IPS-20b (cell line): ENCODE data around the gene EYS.

Source experiments
- H3K27ac ChIP-seq: one replicate; pipeline ENCODE4 v1.5.1; 2013; ENCODE audit warnings: low read length
- H3K27me3 ChIP-seq: 2 replicates; pipeline ENCODE4 v1.6.1; 2013; ENCODE audit warnings: mild to moderate bottlenecking, low read length, inconsistent platforms; ENCODE audit not compliant: insufficient read depth
- H3K36me3 ChIP-seq: 2 replicates; pipeline ENCODE4 v1.6.1; 2013; ENCODE audit warnings: low read depth, mild to moderate bottlenecking, inconsistent platforms, low read length, moderate library complexity; ENCODE audit not compliant: insufficient read depth
- H3K4me1 ChIP-seq: 2 replicates; pipeline ENCODE4 v1.6.1; 2013; ENCODE audit warnings: mild to moderate bottlenecking, control low read depth, inconsistent platforms, low read length, moderate library complexity; ENCODE audit not compliant: insufficient read depth
- H3K4me3 ChIP-seq: 2 replicates; pipeline ENCODE4 v1.5.1; 2013; ENCODE audit warnings: mild to moderate bottlenecking, low read length, inconsistent platforms
- H3K9ac ChIP-seq: 2 replicates; pipeline ENCODE4 v1.6.1; 2013; ENCODE audit warnings: low read depth, mild to moderate bottlenecking, inconsistent platforms, low read length, moderate library complexity
- H3K9me3 ChIP-seq: 2 replicates; pipeline ENCODE4 v1.6.1; 2013; ENCODE audit warnings: mild to moderate bottlenecking, low read depth, low read length, inconsistent platforms; ENCODE audit not compliant: insufficient read depth

Gene EYS

GRCh38 chr6:64100702-64101303 lies 1606.2 kb downstream of the EYS start:
- Histone ChIP-seq H3K27me3 (no peaks in the 10 kb centered on the region), H3K4me1 (no peaks in the 10 kb centered on the region), H3K27ac (no peak overlapping the region), H3K9me3 (peaks cover 12% of the 10 kb centered on the region; the same call in 1 of the 2 replicates), H3K36me3 (no peaks in the 10 kb centered on the region), H3K9ac (no peak overlapping the region), H3K4me3 (no peak overlapping the region)

GRCh38 chr6:64090352-64090751 lies 1616.7 kb downstream of the EYS start:
- no peaks in the 10 kb centered on the region for H3K27me3 ChIP-seq
- no peaks in the 10 kb centered on the region for H3K9me3 ChIP-seq
- H3K27ac ChIP-seq = no peak overlapping the region

GRCh38 chr6:64085126-64085525 lies 1621.9 kb downstream of the EYS start:
- Histone ChIP-seq H3K4me3 (no peak overlapping the region), H3K36me3 (no peaks in the 10 kb centered on the region), H3K4me1 (no peaks in the 10 kb centered on the region), H3K27ac (no peak overlapping the region), H3K9me3 (no peaks in the 10 kb centered on the region), H3K9ac (no peak overlapping the region), H3K27me3 (no peaks in the 10 kb centered on the region)

More at GRCh38 chr6:64090352-64090751, 1616.7 kb downstream of the EYS start:
- Histone ChIP-seq H3K9ac (no peak overlapping the region), H3K4me1 (no peaks in the 10 kb centered on the region), H3K36me3 (no peaks in the 10 kb centered on the region), H3K4me3 (no peak overlapping the region)

- Histone ChIP-seq H3K4me3 (no peak overlapping the region), H3K4me1 (no peaks in the 10 kb centered on the region), H3K9me3 (no peaks in the 10 kb centered on the region), H3K9ac (no peak overlapping the region), H3K36me3 (no peaks in the 10 kb centered on the region), H3K27me3 (no peaks in the 10 kb centered on the region), H3K27ac (no peak overlapping the region)
Measured at GRCh38 chr6:64084185-64084663, 1622.8 kb downstream of the EYS start.

- Histone ChIP-seq H3K36me3 (no peaks in the 10 kb centered on the region), H3K4me3 (no peak overlapping the region), H3K9me3 (no peaks in the 10 kb centered on the region), H3K4me1 (no peaks in the 10 kb centered on the region), H3K9ac (no peak overlapping the region), H3K27me3 (no peaks in the 10 kb centered on the region), H3K27ac (no peak overlapping the region)
Measured at GRCh38 chr6:64083261-64083660, 1623.8 kb downstream of the EYS start.

- no peaks in the 10 kb centered on the region for H3K27me3 ChIP-seq
- no peak overlapping the region for H3K4me3 ChIP-seq
- H3K4me1 ChIP-seq = no peaks in the 10 kb centered on the region
- no peaks in the 10 kb centered on the region for H3K9me3 ChIP-seq
- no peak overlapping the region for H3K27ac ChIP-seq
- no peaks in the 10 kb centered on the region for H3K36me3 ChIP-seq
- no peak overlapping the region for H3K9ac ChIP-seq
Measured at GRCh38 chr6:64081453-64081852, 1625.6 kb downstream of the EYS start.

GRCh38 chr6:64074981-64075380 lies 1632.0 kb downstream of the EYS start:
- Histone ChIP-seq H3K4me3 (no peak overlapping the region), H3K36me3 (no peaks in the 10 kb centered on the region), H3K4me1 (no peaks in the 10 kb centered on the region), H3K9me3 (no peaks in the 10 kb centered on the region), H3K9ac (no peak overlapping the region), H3K27ac (no peak overlapping the region), H3K27me3 (no peaks in the 10 kb centered on the region)

- no peak overlapping the region for H3K4me3 ChIP-seq
- no peaks in the 10 kb centered on the region for H3K4me1 ChIP-seq
- H3K36me3 ChIP-seq = no peaks in the 10 kb centered on the region
- no peak overlapping the region for H3K27ac ChIP-seq
- H3K27me3 ChIP-seq = no peaks in the 10 kb centered on the region
- no peak overlapping the region for H3K9ac ChIP-seq
- no peaks in the 10 kb centered on the region for H3K9me3 ChIP-seq
Measured at GRCh38 chr6:64072686-64073085, 1634.3 kb downstream of the EYS start.

GRCh38 chr6:64064919-64065318 lies 1642.1 kb downstream of the EYS start:
- Histone ChIP-seq H3K36me3 (no peaks in the 10 kb centered on the region), H3K9ac (no peak overlapping the region), H3K9me3 (no peaks in the 10 kb centered on the region), H3K4me1 (no peaks in the 10 kb centered on the region), H3K27me3 (no peaks in the 10 kb centered on the region), H3K27ac (no peak overlapping the region), H3K4me3 (no peak overlapping the region)

GRCh38 chr6:64062960-64063683 lies 1643.9 kb downstream of the EYS start:
- H3K4me3 ChIP-seq = no peak overlapping the region
- no peaks in the 10 kb centered on the region for H3K4me1 ChIP-seq
- H3K9ac ChIP-seq = no peak overlapping the region
- no peaks in the 10 kb centered on the region for H3K9me3 ChIP-seq
- no peak overlapping the region for H3K27ac ChIP-seq
- no peaks in the 10 kb centered on the region for H3K36me3 ChIP-seq
- no peaks in the 10 kb centered on the region for H3K27me3 ChIP-seq

GRCh38 chr6:64054861-64055260 lies 1652.2 kb downstream of the EYS start:
- H3K9ac ChIP-seq = no peak overlapping the region
- no peaks in the 10 kb centered on the region for H3K27me3 ChIP-seq
- H3K36me3 ChIP-seq = no peaks in the 10 kb centered on the region
- H3K9me3 ChIP-seq = no peaks in the 10 kb centered on the region
- no peak overlapping the region for H3K4me3 ChIP-seq
- H3K27ac ChIP-seq = no peak overlapping the region
- H3K4me1 ChIP-seq = no peaks in the 10 kb centered on the region

GRCh38 chr6:64050590-64050989 lies 1656.4 kb downstream of the EYS start:
- Histone ChIP-seq H3K4me3 (no peak overlapping the region), H3K27me3 (no peaks in the 10 kb centered on the region), H3K9ac (no peak overlapping the region), H3K4me1 (no peaks in the 10 kb centered on the region), H3K9me3 (no peaks in the 10 kb centered on the region), H3K36me3 (no peaks in the 10 kb centered on the region), H3K27ac (no peak overlapping the region)
